ENCODE data around the gene PFDN5.

- no peak for TF ChIP-seq CTCF (IDR thresholded peaks at IDR 0.05)
- no peak for TF ChIP-seq POLR2A (IDR thresholded peaks at IDR 0.05)
These were observed 29.6 kb upstream of the PFDN5 start for GRCh38 chr12:53265783-53266182.

Measured in Peyer's patch (tissue), 4 donors.